Adrenal gland (tissue), 5 donors: ENCODE measurements around the gene EVPLL.
"Not testable (repeated sequence)": the region's sequence is repeated elsewhere in the genome, so short reads cannot be mapped to it uniquely, and the experiment has no call there.

Experiments used
- CTCF ChIP-seq, 6 experiments: fragments of 450-650 bp in 4 of 6; fragments of 200-600 bp in 2 of 6; sonication (generic) in 1 of 6; IDR thresholded peaks; 1 replicate in 5 of 6; 2 replicates in 1 of 6; pipeline versions ENCODE4 v1.5.1 to v1.8.0; 2016 to 2021; ENCODE audit warnings: antibody characterized with exemption in 6 of 6, mild to moderate bottlenecking in 2 of 6, moderate library complexity in 1 of 6
- POLR2A ChIP-seq, 2 donors: fragments of 450-650 bp; IDR thresholded peaks; one replicate each; pipeline ENCODE4 v1.6.1; 2017; ENCODE audit warnings: antibody characterized with exemption in 2 of 2, mild to moderate bottlenecking in 2 of 2, moderate library complexity in 1 of 2
- donor health status: DM: no; HTN: no; CAD: no.

GRCh38 chr17:18401872-18402590 lies 24.5 kb downstream of the EVPLL start:
- not testable (repeated sequence) for TF ChIP-seq CTCF, POLR2A (IDR thresholded peaks at IDR 0.05)
